NCI-H1417 (cell line): Measurements from ENCODE around the gene RANGAP1.
A peak's percentile ranks its signal among the peaks of the same experiment; 100 is the strongest.

Experiments
- DNase-seq, 3 experiments: peaks; one replicate each; lab custom pipeline; 2025; lab: John Stamatoyannopoulos, UW

Gene RANGAP1

GRCh38 chr22:41197038-41197972 lies 88.7 kb downstream of the RANGAP1 start:
- DNase-seq: peak; percentile 67 to 83 (median 83)
